HG02798 (cell line): Measurements from ENCODE around the gene CCDC134.

Experiments used
- ATAC-seq: cut with Tn5 transposase; IDR thresholded peaks from one replicate; pipeline ENCODE4 v1.9.1; 2021; ENCODE audit warnings: mild to moderate bottlenecking; ENCODE audit not compliant: unreplicated experiment, poor library complexity

Gene CCDC134

DNA sequence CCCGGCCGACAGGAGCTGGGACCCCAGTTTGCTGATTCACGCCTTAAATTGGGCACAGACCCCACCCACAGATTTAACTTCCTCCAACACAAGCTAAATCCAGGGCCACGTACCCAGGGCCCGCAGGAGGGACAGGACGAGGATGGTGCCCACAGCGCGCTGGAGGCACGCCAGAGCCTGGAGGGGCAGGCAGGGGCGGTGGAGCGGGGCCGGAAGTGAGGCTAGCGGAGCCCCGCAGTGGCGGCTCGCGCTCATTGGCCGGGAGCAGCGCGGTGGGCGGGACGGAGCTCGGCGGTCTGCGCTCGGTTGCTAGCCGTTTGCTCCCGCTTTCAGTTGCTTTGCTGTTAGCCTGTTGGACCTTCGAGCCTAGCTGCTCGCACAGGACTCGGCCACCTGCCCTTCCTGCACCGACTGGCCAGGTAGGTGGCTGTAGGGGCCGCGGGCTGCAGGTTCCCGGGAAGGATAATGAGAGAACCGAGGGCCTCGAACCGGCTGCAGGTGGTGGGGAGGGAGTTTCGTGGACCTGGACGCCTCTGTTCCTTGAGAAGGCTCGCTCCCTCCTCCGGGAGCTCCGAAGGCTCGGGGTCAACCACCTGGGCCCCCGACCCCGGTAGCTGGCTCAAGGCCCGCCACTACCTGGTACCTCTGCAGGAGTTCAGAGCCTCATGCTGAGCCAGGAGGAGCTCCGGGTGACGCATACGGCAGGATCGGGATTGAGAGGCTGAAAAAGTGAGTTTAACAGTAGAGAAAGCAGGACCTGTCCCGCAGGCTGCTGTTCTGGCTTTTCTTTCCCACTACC, at the start of gene CCDC134:
CCDC134 (plus strand) TSS at position 332 of the 799 bp plus-strand sequence. CDS start 8,212 bp downstream, outside the sequence.
- peak; percentile 94 for ATAC-seq

DNA sequence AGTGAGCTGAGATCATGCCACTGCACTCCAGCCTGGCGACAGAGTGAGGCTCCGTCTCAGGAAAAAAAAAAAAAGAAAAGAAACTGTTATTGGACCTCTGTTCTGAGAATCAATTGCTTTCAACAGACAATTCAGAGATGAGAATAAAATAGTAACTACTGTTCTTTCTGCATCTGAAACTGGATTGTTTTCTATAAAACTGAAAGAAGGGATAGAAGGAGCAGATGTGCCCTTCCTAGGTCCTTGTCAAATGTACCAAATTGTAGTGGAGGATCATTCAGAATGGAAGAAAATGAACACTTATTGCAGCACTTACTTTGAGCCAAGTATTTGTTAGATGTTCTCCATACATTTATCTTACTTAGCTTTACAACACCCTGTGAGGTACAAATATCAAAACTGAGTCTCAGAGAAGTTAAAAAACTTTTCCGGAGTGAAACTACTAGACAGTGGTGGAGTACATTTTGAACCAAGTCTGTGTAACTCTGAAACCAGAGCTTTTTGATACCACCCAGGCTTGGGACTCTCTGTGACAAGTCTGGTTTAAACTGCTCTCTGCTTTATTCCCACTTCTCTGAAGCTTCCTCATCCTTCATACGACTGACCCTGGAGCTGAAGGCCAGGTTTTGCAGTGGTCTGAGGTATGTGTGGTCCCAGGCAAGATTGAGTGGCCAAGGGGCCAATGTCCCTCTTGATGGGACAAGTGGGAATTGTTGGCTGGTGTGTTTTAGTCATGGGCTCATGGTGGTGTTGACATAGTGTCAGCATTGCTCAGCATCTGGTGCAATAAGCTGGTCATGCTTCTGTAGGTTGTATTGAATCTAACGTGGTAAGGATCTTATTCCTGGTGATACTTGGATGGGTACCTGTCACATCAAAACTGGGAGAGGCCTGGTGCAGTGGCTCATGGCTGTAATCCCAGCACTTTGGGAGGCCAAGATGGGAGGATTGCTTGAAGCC, 48.2 kb upstream of the CCDC134 start:
- ATAC-seq, result peak; percentile 52

DNA sequence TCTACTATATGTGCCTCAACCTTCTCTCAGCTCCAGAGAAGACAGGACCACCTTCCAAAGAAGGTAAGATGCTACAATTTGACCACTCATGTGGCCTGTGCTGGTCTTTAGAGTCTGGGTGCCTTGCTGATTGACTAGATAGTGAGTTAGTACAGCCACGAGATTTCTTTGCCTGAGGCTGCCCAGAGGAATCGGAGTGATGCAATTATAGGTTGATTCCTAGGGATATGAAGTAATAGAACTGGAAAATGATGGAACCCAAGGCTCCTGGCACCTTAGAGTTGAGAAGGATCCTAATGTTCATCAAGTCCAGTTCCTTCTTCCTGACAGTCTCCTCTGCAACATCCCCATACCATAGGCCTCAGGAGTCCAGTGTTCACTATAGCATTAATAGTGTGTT, 46.5 kb upstream of the CCDC134 start:
- ATAC-seq, result no peak

- ATAC-seq, result no peak
These were observed 43.0 kb upstream of the CCDC134 start for GRCh38 chr22:41757502-41757901.

GRCh38 chr22:41758231-41758630, 42.2 kb upstream of the CCDC134 start:
- ATAC-seq, result no peak

DNA sequence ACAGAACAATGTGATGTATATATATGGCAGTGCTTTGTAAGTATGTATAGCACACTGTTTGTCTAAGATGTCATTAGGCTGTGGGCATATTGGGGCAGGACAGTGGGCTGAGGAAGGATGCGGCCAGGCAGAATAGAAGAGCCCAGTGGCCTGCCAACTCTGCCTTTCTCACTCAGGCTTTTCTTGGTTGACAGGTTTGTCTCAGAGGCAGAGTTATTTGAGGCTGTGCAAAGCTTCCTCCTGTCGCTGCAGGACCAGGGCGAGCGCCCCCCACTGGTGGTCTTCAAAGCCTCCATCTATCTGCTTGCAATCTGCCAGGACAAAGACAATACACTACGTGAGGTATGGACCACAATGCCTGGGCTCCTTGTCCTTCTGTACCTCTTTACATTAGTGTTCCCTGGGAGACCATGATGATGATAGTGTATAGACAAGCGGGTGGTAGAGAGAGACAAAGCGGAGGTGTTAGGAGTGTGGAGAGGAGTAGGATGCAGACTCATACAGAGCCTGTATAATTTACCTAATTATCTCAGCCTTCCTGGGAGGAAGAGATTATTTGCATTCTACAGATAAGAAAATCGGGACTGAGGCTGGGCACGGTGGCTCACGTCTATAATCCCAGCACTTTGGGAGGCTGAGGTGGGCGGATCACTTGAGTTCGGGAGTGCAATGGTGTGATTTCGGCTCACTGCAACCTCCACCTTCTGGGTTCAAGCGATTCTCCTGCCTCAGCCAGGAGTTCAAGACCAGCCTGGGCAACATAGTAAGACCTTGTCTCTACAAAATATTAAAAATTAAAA, 37.3 kb upstream of the CCDC134 start:
- ATAC-seq, result no peak

- ATAC-seq, result no peak
These were observed 34.0 kb upstream of the CCDC134 start for GRCh38 chr22:41766476-41766875.

DNA sequence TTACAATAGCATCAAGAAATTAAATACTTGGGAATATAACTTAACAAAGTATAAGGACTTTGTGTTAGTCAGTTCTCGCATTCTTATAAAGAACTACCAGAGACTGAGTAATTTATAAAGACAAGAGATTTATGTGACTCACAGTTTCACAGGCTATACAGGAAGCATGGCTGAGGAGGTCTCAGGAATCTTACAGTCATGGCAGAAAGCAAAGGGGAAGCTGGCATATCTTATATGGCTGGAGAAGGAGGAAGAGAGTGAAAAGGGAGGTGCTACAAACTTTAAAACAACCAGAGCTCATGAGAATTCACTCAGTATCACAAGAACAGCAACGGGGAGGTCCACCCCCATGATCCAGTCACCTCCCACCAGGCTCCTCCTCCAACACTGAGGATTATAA, 32.0 kb upstream of the CCDC134 start:
- no peak for ATAC-seq

GRCh38 chr22:41770715-41771468, 29.6 kb upstream of the CCDC134 start:
- ATAC-seq, result no peak

DNA sequence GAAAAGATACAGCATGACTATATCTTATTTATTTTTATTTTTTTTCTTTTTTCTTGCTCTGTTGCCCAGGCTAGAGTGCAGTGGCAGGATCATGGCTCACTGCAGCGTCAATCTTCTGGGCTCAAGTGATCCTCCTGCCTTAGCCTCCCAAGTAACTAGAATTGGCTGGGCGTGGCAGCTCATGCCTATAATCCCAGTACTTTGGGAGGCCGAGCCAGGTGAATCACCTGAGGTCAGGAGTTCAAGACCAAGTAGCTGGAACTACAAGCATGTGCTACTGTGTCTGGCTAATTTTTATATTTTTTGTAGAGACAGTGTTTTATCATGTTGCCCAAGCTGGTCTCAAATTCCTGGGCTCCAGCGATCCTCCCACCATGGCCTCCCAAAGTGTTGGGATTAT, 28.3 kb upstream of the CCDC134 start:
- ATAC-seq, result no peak

GRCh38 chr22:41772645-41773044, 27.8 kb upstream of the CCDC134 start:
- ATAC-seq, result no peak

DNA sequence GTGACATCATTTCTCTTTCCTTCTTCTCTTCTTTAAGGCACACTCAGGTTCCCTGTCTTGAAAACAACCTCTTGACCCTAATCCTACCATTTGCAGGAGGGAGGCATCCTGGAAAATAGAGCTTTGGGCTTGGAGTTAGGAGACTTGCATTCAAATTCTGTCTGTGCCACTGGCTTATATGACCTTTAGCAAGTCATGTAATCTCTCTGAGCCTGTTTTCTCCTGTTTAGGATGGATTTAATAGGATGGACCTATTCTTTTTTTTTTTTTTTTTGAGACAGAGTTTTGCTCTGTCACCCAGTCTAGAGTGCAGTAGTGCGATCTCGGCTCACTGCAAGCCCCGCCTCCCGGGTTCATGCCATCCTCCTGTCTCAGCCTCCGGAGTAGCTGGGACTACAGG, 25.1 kb upstream of the CCDC134 start:
- no peak for ATAC-seq

DNA sequence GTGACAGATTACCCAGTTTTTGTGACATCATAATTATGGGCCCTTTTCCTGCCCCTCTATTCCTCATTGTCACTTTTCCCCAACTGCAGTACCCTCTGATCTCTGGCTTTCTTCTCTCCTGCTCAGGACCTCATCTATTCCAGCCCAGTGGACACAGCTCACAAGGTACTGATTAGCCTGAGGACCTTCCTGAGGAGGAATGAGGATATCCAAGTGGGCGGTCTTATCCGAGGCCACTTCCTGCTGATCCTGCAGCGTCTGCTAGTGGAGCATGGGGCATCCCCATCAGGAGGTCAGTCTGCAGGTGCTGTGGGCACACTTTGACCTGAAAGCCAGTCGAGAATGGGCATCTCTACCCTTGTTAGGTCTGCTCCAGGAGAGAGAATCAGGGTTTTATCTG, 24.5 kb upstream of the CCDC134 start:
- ATAC-seq, result no peak

DNA sequence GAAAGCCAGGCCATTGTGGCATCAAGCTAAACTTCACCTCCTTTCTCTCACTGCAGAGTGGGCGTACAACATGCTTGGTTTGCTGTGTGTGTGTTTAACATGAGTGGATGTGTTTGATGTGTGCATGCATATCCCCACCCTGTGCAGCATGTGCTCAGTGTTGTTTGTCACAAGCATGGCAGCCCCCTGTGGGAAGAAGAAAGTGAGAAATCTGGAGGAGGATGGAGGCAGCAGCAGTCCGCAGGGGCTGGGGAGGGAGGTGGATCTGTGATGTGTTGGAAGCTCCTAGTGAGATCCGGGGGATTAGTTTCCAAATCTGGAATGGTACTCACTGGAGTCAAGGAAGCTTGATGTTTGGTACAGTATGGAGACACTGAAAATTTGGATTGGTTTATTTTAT, 24.1 kb upstream of the CCDC134 start:
- no peak for ATAC-seq

DNA sequence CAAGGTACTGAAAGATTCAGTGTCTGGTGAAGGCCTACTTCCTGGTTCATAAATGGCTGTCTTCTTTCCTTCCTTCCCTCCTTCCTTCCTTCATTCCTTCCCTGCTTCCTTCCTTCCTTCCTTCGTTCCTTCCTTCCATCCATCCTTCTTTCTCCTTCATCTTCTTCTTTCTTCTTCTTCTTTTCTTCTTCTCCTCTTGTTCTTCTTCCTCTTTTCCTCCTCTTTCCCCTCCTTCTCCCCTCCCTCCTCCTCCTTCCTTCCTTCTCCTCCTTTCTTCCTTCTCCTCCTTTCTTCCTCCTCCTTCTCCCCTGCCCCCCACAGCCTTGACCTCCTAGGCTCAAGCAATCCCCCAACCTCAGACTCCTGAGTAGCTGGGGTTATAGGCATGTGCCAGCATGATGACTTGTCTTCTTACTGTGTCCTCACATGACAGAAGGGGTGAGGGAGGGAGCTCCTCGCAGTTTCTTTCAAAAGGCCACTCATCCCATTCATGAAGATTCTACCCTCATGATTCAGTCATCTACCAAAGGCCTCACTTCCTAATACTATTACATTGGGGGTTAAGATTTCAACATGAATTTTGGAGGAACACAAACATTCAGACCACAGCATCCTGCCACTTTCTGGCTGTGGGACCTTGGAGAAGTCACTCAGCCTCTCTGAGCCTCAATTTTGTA, 22.6 kb upstream of the CCDC134 start:
- ATAC-seq, result no peak

- no peak for ATAC-seq
These were observed 20.5 kb upstream of the CCDC134 start for GRCh38 chr22:41779929-41780505.

DNA sequence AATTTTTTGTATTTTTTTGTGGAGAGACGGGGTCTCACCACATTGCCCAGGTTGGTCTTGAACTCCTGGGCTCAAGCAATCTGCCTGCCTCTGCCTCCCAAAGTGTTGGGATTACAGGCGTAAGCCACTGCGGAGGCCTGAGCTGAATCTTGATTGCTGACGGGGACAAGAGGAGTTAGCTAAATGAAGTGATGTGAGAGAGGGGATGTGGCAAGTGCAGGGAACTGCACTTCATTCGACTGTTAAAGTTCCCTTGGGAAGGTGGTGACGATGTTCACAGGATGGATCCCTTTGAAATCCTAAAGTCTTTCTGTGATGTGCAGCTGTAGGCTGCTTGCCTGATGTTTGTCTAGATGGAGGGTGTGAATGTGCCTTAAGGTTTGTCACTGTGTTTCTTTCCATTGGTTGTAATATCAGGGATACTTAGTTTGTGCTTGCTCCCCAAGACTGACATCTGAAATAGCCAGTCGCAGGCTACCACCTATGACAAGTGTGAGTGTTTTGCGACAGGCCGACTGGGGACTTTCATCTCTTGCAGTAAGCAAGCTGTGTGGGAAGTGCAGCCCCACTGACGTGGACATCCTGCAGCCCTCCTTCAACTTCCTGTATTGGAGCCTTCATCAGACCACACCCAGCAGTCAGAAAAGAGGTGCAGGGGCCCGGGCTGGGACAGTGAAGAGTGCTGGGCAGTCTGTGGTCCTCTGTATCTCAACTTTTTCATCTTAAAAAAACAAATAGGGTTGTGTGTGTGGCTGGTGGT, 19.6 kb upstream of the CCDC134 start:
- peak; percentile 90 for ATAC-seq

GRCh38 chr22:41781507-41781906, 19.0 kb upstream of the CCDC134 start:
- peak; percentile 23 for ATAC-seq
